H1 (cell line): ENCODE measurements around the gene SERINC1. TPM values are rescaled to one million over a fixed set of nuclear protein-coding genes. Genes with fewer than 3 reads are reported as not detected.
A peak's percentile ranks its signal among the peaks of the same experiment; 100 is the strongest.

Source experiments
- ASH2L ChIP-seq: fragments of 200-600, 300-600 bp; sonication (generic); IDR thresholded peaks from one replicate; pipeline ENCODE4 v1.7.1; 2017; ENCODE audit warnings: low read length
- ATF2 ChIP-seq: IDR thresholded peaks from 2 replicates; pipeline ENCODE4 v1.6.1; 2012; ENCODE audit warnings: low read length, inconsistent platforms
- CEBPB ChIP-seq: IDR thresholded peaks from 2 replicates; pipeline ENCODE4 v1.6.1; 2012; ENCODE audit warnings: low read depth, low read length
- GTF2F1 ChIP-seq: IDR thresholded peaks from 2 replicates; pipeline ENCODE4 v1.6.1; 2012; ENCODE audit warnings: low read depth, low read length, improper control_type of control experiment, borderline replicate concordance
- JUN ChIP-seq: IDR thresholded peaks from 2 replicates; pipeline ENCODE4 v1.6.1; 2011; ENCODE audit warnings: low read depth, mild to moderate bottlenecking, improper control_type of control experiment, low read length
- SUZ12 ChIP-seq: fragments of 200-600 bp; sonication (generic); IDR thresholded peaks from 2 replicates; pipeline ENCODE4 v1.6.1; 2012; ENCODE audit warnings: mild to moderate bottlenecking, inconsistent platforms, low read length, moderate library complexity, mixed read lengths
- polyA plus RNA-seq, 7 experiments: library from polyadenylated mRNA; depleted of rRNA in 3 of 7; stranded (reverse) in 5 of 7; unstranded in 2 of 7; fragments of >200 nt in 5 of 7; fragments of 200-250 nt in 2 of 7; gene quantifications; 1 replicate in 5 of 7; 2 replicates in 1 of 7; 4 replicates in 1 of 7; pipeline versions ENCODE4 v1.2.1 to v1.2.3, GENCODE V29; 2011 to 2013; ENCODE audit warnings: missing spikeins in 2 of 7, mixed read lengths in 2 of 7
- total RNA-seq: library from RNA; stranded (reverse); fragmentation: NEBNext Ultra II Directional; extraction: Animal tissue kit (Norgen Biotek cat#: 25700); gene quantifications from 2 replicates; pipeline ENCODE4 v1.2.1, GENCODE V29; 2021

SERINC1 gene
- total and polyA plus RNA-seq, 2 of the 8 experiments (the other 6 are each of a cell fraction or from before 2014, with no cell fraction given) = 15.4 to 38.6 TPM

GRCh38 chr6:122400121-122400450, 71.5 kb downstream of the SERINC1 start (continued):
- peak; percentile 77 for TF ChIP-seq ASH2L
- no peak for TF ChIP-seq ATF2
- TF ChIP-seq SUZ12 = no peak
- no peak for TF ChIP-seq GTF2F1
- TF ChIP-seq JUN = no peak
- no peak for TF ChIP-seq CEBPB
